ENCODE data around the gene SLC25A13. TPM values are rescaled to one million over a fixed set of nuclear protein-coding genes. Genes with fewer than 3 reads are reported as not detected.

SLC25A13 gene
- total and polyA plus RNA-seq, 2 experiments from 2014 or later: 4.8 to 19.1 TPM

- H3K27me3 ChIP-seq (replicated peaks; ENCODE audit: insufficient read depth): no peaks in the 10 kb centered on the region
- no peaks in the 10 kb centered on the region for H3K9me2 ChIP-seq (ENCODE audit: insufficient read depth)
- in situ Hi-C loops (cut with MboI): no loop called here
- H3K79me2 ChIP-seq (ENCODE audit: insufficient read depth): no peaks in the 10 kb centered on the region
- no peak for DNase-seq
- no peaks in the 10 kb centered on the region for H4K20me1 ChIP-seq (ENCODE audit: insufficient read depth)
- H3K4me1 ChIP-seq (ENCODE audit: insufficient read depth): no peaks in the 10 kb centered on the region
- TF ChIP-seq EZH2phosphoT487 (IDR thresholded peaks at IDR 0.05; ENCODE audit: insufficient read depth, low read depth) (no peak), EZH2 (IDR thresholded peaks at IDR 0.05; ENCODE audit: insufficient read depth, poor library complexity, severe bottlenecking) (no peak)
- H3K4me2 ChIP-seq (ENCODE audit: unreplicated experiment): no peak overlapping the region
- no peaks in the 10 kb centered on the region for H3F3A ChIP-seq (ENCODE audit: insufficient read depth)
- no peak overlapping the region for H3K4me3 ChIP-seq
- H3K36me3 ChIP-seq (ENCODE audit: low read depth): no peaks in the 10 kb centered on the region
- no peak overlapping the region for H3K9ac ChIP-seq
- no peak overlapping the region for H3K27ac ChIP-seq
- H2AFZ ChIP-seq: no peak overlapping the region
- 96 to 97% methylated on average over 7 of the region's 7 CpGs for WGBS, 2 experiments (ENCODE audit: low coverage in 1 of 2, low lambda C conversion rate in 2 of 2, missing lambda C conversion rate in 2 of 2)
- no peaks in the 10 kb centered on the region for H3K9me3 ChIP-seq (ENCODE audit: low read depth)
These were observed 205.7 kb downstream of the SLC25A13 start for GRCh38 chr7:96116173-96116572.

GRCh38 chr7:96114190-96114589 is 207.7 kb downstream of the SLC25A13 start:
- H3K27ac ChIP-seq: no peak overlapping the region
- H3K9ac ChIP-seq: no peak overlapping the region
- no peaks in the 10 kb centered on the region for H3K79me2 ChIP-seq (ENCODE audit: insufficient read depth)
- H3K9me2 ChIP-seq (ENCODE audit: insufficient read depth): no peaks in the 10 kb centered on the region
- H3K36me3 ChIP-seq (ENCODE audit: low read depth): no peaks in the 10 kb centered on the region
- no peaks in the 10 kb centered on the region for H3K4me1 ChIP-seq (ENCODE audit: insufficient read depth)
- H4K20me1 ChIP-seq (ENCODE audit: insufficient read depth): no peaks in the 10 kb centered on the region
- no peaks in the 10 kb centered on the region for H3K9me3 ChIP-seq (ENCODE audit: low read depth)
- 60 to 64% methylated on average over 7 of the region's 7 CpGs for WGBS, 2 experiments (ENCODE audit: low coverage in 1 of 2, low lambda C conversion rate in 2 of 2, missing lambda C conversion rate in 2 of 2)
- TF ChIP-seq EZH2 (IDR thresholded peaks at IDR 0.05; ENCODE audit: insufficient read depth, poor library complexity, severe bottlenecking) (no peak), EZH2phosphoT487 (IDR thresholded peaks at IDR 0.05; ENCODE audit: insufficient read depth, low read depth) (no peak)
- no peak overlapping the region for H3K4me3 ChIP-seq
- no peak overlapping the region for H2AFZ ChIP-seq
- no peaks in the 10 kb centered on the region for H3K27me3 ChIP-seq (replicated peaks; ENCODE audit: insufficient read depth)
- no peak overlapping the region for H3K4me2 ChIP-seq (ENCODE audit: unreplicated experiment)
- no peaks in the 10 kb centered on the region for H3F3A ChIP-seq (ENCODE audit: insufficient read depth)
- DNase-seq: no peak
- in situ Hi-C loops (cut with MboI): no loop called here

- DNase-seq: no peak
- H3K9ac ChIP-seq: no peak overlapping the region
- H3K79me2 ChIP-seq (ENCODE audit: insufficient read depth): no peaks in the 10 kb centered on the region
- no peak overlapping the region for H3K4me2 ChIP-seq (ENCODE audit: unreplicated experiment)
- H3F3A ChIP-seq (ENCODE audit: insufficient read depth): no peaks in the 10 kb centered on the region
- no peak overlapping the region for H3K27ac ChIP-seq
- no peaks in the 10 kb centered on the region for H3K36me3 ChIP-seq (ENCODE audit: low read depth)
- H3K9me2 ChIP-seq (ENCODE audit: insufficient read depth): no peaks in the 10 kb centered on the region
- H2AFZ ChIP-seq: no peak overlapping the region
- no peaks in the 10 kb centered on the region for H3K9me3 ChIP-seq (ENCODE audit: low read depth)
- no peaks in the 10 kb centered on the region for H4K20me1 ChIP-seq (ENCODE audit: insufficient read depth)
- in situ Hi-C loops (cut with MboI): no loop called here
- H3K27me3 ChIP-seq (replicated peaks; ENCODE audit: insufficient read depth): no peaks in the 10 kb centered on the region
- TF ChIP-seq EZH2phosphoT487 (IDR thresholded peaks at IDR 0.05; ENCODE audit: insufficient read depth, low read depth) (no peak), EZH2 (IDR thresholded peaks at IDR 0.05; ENCODE audit: insufficient read depth, poor library complexity, severe bottlenecking) (no peak)
- H3K4me3 ChIP-seq: no peak overlapping the region
- no peaks in the 10 kb centered on the region for H3K4me1 ChIP-seq (ENCODE audit: insufficient read depth)
These were observed 210.5 kb downstream of the SLC25A13 start for GRCh38 chr7:96111405-96111804.

GRCh38 chr7:96104984-96105383 is 216.9 kb downstream of the SLC25A13 start:
- Histone ChIP-seq H3K36me3 (ENCODE audit: low read depth) (no peaks in the 10 kb centered on the region), H3K9ac (no peak overlapping the region), H2AFZ (no peak overlapping the region), H3F3A (ENCODE audit: insufficient read depth) (no peaks in the 10 kb centered on the region), H3K4me3 (no peak overlapping the region), H3K9me2 (ENCODE audit: insufficient read depth) (no peaks in the 10 kb centered on the region), H3K4me1 (ENCODE audit: insufficient read depth) (no peaks in the 10 kb centered on the region), H3K4me2 (ENCODE audit: unreplicated experiment) (no peak overlapping the region), H3K27me3 (replicated peaks; ENCODE audit: insufficient read depth) (no peaks in the 10 kb centered on the region), H3K9me3 (ENCODE audit: low read depth) (no peaks in the 10 kb centered on the region), H3K79me2 (ENCODE audit: insufficient read depth) (no peaks in the 10 kb centered on the region), H3K27ac (no peak overlapping the region), H4K20me1 (ENCODE audit: insufficient read depth) (no peaks in the 10 kb centered on the region)
- in situ Hi-C loops (cut with MboI): no loop called here
- TF ChIP-seq EZH2 (IDR thresholded peaks at IDR 0.05; ENCODE audit: insufficient read depth, poor library complexity, severe bottlenecking) (no peak), EZH2phosphoT487 (IDR thresholded peaks at IDR 0.05; ENCODE audit: insufficient read depth, low read depth) (no peak)
- DNase-seq: no peak

- no peaks in the 10 kb centered on the region for H3K9me2 ChIP-seq (ENCODE audit: insufficient read depth)
- no peak overlapping the region for H2AFZ ChIP-seq
- no peak overlapping the region for H3K9ac ChIP-seq
- no peaks in the 10 kb centered on the region for H3K36me3 ChIP-seq (ENCODE audit: low read depth)
- no peaks in the 10 kb centered on the region for H3F3A ChIP-seq (ENCODE audit: insufficient read depth)
- TF ChIP-seq EZH2phosphoT487 (IDR thresholded peaks at IDR 0.05; ENCODE audit: insufficient read depth, low read depth) (no peak), EZH2 (IDR thresholded peaks at IDR 0.05; ENCODE audit: insufficient read depth, poor library complexity, severe bottlenecking) (no peak)
- in situ Hi-C loops (cut with MboI): no loop called here
- no peak overlapping the region for H3K4me2 ChIP-seq (ENCODE audit: unreplicated experiment)
- H3K4me3 ChIP-seq: no peak overlapping the region
- no peaks in the 10 kb centered on the region for H4K20me1 ChIP-seq (ENCODE audit: insufficient read depth)
- H3K27me3 ChIP-seq (replicated peaks; ENCODE audit: insufficient read depth): no peaks in the 10 kb centered on the region
- no peaks in the 10 kb centered on the region for H3K4me1 ChIP-seq (ENCODE audit: insufficient read depth)
- no peak overlapping the region for H3K27ac ChIP-seq
- DNase-seq: no peak
- H3K79me2 ChIP-seq (ENCODE audit: insufficient read depth): no peaks in the 10 kb centered on the region
- no peaks in the 10 kb centered on the region for H3K9me3 ChIP-seq (ENCODE audit: low read depth)
These were observed 219.6 kb downstream of the SLC25A13 start for GRCh38 chr7:96102096-96102811.
